Measurements from ENCODE around the gene ZNF214.

ZNF214 gene

GRCh38 chr11:7031471-7031871 is 11.3 kb upstream of the ZNF214 start:
- Histone ChIP-seq H3K4me2 (ENCODE audit: low read depth, low read length, poor library complexity, severe bottlenecking) (no peak overlapping the region), H3K4me3 (ENCODE audit: insufficient read depth, low read length, poor library complexity, severe bottlenecking) (no peak overlapping the region), H3K9me3 (ENCODE audit: insufficient read depth, low read length) (no peaks in the 10 kb centered on the region), H3K36me3 (ENCODE audit: low read length) (no peaks in the 10 kb centered on the region), H2AFZ (ENCODE audit: low read depth, low read length, severe bottlenecking) (no peak overlapping the region), H3K27ac (ENCODE audit: low read depth, low read length) (no peak overlapping the region), H3K27me3 (ENCODE audit: low read length) (no peaks in the 10 kb centered on the region), H3K9ac (ENCODE audit: low read length) (no peak overlapping the region), H3K79me2 (ENCODE audit: insufficient read depth, low read length) (no peaks in the 10 kb centered on the region), H4K20me1 (ENCODE audit: low read depth, low read length) (no peaks in the 10 kb centered on the region), H3K9me2 (replicated peaks; ENCODE audit: insufficient read depth, low read length) (no peaks in the 10 kb centered on the region), H3F3A (ENCODE audit: insufficient read depth) (no peaks in the 10 kb centered on the region)
- no peak for TF ChIP-seq EZH2phosphoT487 (conservative IDR thresholded peaks at IDR 0.05; ENCODE audit: low read length)
- TF ChIP-seq, protein P1, sequence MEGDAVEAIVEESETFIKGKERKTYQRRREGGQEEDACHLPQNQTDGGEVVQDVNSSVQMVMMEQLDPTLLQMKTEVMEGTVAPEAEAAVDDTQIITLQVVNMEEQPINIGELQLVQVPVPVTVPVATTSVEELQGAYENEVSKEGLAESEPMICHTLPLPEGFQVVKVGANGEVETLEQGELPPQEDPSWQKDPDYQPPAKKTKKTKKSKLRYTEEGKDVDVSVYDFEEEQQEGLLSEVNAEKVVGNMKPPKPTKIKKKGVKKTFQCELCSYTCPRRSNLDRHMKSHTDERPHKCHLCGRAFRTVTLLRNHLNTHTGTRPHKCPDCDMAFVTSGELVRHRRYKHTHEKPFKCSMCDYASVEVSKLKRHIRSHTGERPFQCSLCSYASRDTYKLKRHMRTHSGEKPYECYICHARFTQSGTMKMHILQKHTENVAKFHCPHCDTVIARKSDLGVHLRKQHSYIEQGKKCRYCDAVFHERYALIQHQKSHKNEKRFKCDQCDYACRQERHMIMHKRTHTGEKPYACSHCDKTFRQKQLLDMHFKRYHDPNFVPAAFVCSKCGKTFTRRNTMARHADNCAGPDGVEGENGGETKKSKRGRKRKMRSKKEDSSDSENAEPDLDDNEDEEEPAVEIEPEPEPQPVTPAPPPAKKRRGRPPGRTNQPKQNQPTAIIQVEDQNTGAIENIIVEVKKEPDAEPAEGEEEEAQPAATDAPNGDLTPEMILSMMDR (IDR thresholded peaks at IDR 0.05; ENCODE audit: insufficient read depth, low read length, poor library complexity, severe bottlenecking), result no peak

DNA sequence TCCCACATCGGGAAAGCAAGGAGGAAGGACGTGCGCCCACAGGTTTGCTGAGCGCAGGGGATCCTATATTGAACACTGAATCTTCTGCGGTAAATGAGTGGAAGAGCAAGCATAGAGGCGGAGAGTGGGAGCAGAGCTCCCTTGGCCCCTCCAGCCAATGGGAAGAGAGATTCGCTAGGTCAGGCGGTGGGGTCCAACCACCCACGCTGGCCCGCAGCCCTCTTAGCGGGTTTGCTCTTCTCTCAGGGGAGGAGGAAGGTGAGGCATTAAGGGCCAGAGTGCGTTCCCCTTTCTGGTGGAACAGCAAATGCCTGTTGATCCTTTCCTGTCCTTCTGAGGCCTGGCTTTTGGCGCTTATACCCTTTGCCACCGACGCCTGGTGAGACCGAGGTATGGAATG is 10.7 kb upstream of the ZNF214 start:
- H3K27me3 ChIP-seq (ENCODE audit: low read length), result no peaks in the 10 kb centered on the region
- H3K4me3 ChIP-seq (ENCODE audit: insufficient read depth, low read length, poor library complexity, severe bottlenecking), result no peak overlapping the region
- H3F3A ChIP-seq (ENCODE audit: insufficient read depth), result no peaks in the 10 kb centered on the region
- H4K20me1 ChIP-seq (ENCODE audit: low read depth, low read length), result no peaks in the 10 kb centered on the region
- no peak overlapping the region for H3K9ac ChIP-seq (ENCODE audit: low read length)
- H3K9me2 ChIP-seq (replicated peaks; ENCODE audit: insufficient read depth, low read length), result no peaks in the 10 kb centered on the region
- no peak overlapping the region for H2AFZ ChIP-seq (ENCODE audit: low read depth, low read length, severe bottlenecking)
- H3K79me2 ChIP-seq (ENCODE audit: insufficient read depth, low read length), result no peaks in the 10 kb centered on the region
- H3K27ac ChIP-seq (ENCODE audit: low read depth, low read length), result no peak overlapping the region
- no peaks in the 10 kb centered on the region for H3K9me3 ChIP-seq (ENCODE audit: insufficient read depth, low read length)
- no peak overlapping the region for H3K4me2 ChIP-seq (ENCODE audit: low read depth, low read length, poor library complexity, severe bottlenecking)
- TF ChIP-seq EZH2phosphoT487 (conservative IDR thresholded peaks at IDR 0.05; ENCODE audit: low read length), result no peak
- TF ChIP-seq, protein P1 (IDR thresholded peaks at IDR 0.05; ENCODE audit: insufficient read depth, low read length, poor library complexity, severe bottlenecking), result no peak
- H3K36me3 ChIP-seq (ENCODE audit: low read length), result no peaks in the 10 kb centered on the region

- no peaks in the 10 kb centered on the region for H3K36me3 ChIP-seq (ENCODE audit: low read length)
- H3K4me2 ChIP-seq (ENCODE audit: low read depth, low read length, poor library complexity, severe bottlenecking), result no peak overlapping the region
- no peak overlapping the region for H3K27ac ChIP-seq (ENCODE audit: low read depth, low read length)
- H3K9me3 ChIP-seq (ENCODE audit: insufficient read depth, low read length), result no peaks in the 10 kb centered on the region
- no peak overlapping the region for H3K4me3 ChIP-seq (ENCODE audit: insufficient read depth, low read length, poor library complexity, severe bottlenecking)
- no peaks in the 10 kb centered on the region for H3K9me2 ChIP-seq (replicated peaks; ENCODE audit: insufficient read depth, low read length)
- no peak overlapping the region for H3K9ac ChIP-seq (ENCODE audit: low read length)
- H3F3A ChIP-seq (ENCODE audit: insufficient read depth), result no peaks in the 10 kb centered on the region
- no peaks in the 10 kb centered on the region for H4K20me1 ChIP-seq (ENCODE audit: low read depth, low read length)
- no peaks in the 10 kb centered on the region for H3K27me3 ChIP-seq (ENCODE audit: low read length)
- no peak overlapping the region for H2AFZ ChIP-seq (ENCODE audit: low read depth, low read length, severe bottlenecking)
- TF ChIP-seq, protein P1 (IDR thresholded peaks at IDR 0.05; ENCODE audit: insufficient read depth, low read length, poor library complexity, severe bottlenecking), result no peak
- no peak for TF ChIP-seq EZH2phosphoT487 (conservative IDR thresholded peaks at IDR 0.05; ENCODE audit: low read length)
- no peaks in the 10 kb centered on the region for H3K79me2 ChIP-seq (ENCODE audit: insufficient read depth, low read length)
Observed at GRCh38 chr11:7028141-7028540, 8.0 kb upstream of the ZNF214 start.

Data from SU-DHL-6 (cell line).